ENCODE results near the gene USP33. TPM values are rescaled to one million over a fixed set of nuclear protein-coding genes. Genes with fewer than 3 reads are reported as not detected.
A peak's percentile ranks its signal among the peaks of the same experiment; 100 is the strongest.

USP33 gene
- total and polyA plus RNA-seq, 2 of the 13 experiments (the other 11 are each of a cell fraction or from before 2014, with no cell fraction given): 32.0 to 49.1 TPM

DNA sequence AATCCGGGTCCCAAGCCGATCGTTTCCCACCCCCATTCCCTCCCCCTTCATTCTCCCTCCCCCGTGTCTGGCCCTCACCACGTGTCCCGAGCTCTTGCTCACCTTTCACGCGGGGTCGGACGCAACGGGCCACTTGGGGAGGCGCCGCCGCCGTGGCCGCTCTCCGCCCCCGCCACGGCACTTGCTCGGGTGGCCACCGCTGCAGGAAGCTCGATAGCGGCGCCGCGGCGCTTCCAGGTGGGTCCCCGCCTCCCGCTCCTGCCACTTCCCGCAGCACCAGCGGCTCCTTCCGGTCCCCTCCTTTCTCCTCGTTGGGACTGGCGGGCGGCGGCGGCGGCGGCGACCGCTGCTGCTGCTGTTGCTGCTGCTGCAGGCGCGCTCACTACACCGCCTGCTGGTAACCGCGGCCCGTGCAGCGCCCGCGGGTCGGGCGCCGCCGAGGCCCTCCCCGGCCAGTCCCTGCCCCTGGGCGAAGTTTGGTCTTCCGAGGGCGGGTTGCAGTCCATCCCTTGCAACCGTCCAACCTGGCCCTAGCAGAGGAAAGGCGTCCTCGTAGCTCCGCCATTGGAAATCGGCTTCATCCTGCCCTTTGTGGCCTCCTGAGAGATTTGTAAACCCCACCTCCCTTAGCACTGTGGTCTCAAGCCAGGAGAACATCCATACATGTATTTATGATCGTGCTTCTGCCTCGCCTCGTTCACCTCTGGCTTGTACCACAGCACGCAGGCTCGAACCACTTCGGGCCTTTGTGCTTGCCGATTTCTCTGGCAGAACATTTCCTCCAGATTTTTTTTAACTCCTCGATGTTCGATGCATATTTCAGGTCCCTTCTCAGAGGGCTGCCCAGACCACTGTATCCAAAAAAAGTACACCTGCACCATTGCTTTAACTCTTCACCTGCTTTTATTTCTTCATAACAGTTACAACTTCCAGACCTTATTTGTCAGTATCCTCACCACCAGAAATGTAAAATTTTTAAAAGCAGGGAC lies 76.2 kb downstream of the USP33 start (continued):
- TF ChIP-seq ZNF678 (CRISPR knock-in tag; IDR thresholded peaks at IDR 0.05) (no peak), NFIC (IDR thresholded peaks at IDR 0.05; ENCODE audit: low read length) (no peak), GATA4 (IDR thresholded peaks at IDR 0.05; ENCODE audit: borderline replicate concordance, low read depth) (no peak), AGO2 (optimal IDR thresholded peaks at IDR 0.05; ENCODE audit: low read depth, low read length) (peak; percentile 89), ZNF20 (CRISPR knock-in tag; IDR thresholded peaks at IDR 0.05) (no peak), TBL1XR1 (IDR thresholded peaks at IDR 0.05; ENCODE audit: borderline replicate concordance, low read length, partially characterized antibody) (no peak), TAF15 (IDR thresholded peaks at IDR 0.05; ENCODE audit: low read depth, low read length, poor library complexity, severe bottlenecking) (peak; percentile 92), ZNF160 (CRISPR knock-in tag; IDR thresholded peaks at IDR 0.05) (peak; percentile 60), JDP2 (CRISPR knock-in tag; IDR thresholded peaks at IDR 0.05; ENCODE audit: borderline replicate concordance) (no peak), ZNF256 (CRISPR knock-in tag; conservative IDR thresholded peaks at IDR 0.05) (no peak), RNF2 (conservative IDR thresholded peaks at IDR 0.05; ENCODE audit: low read depth) (0 out of 2 replicates have a peak, but pooled peaks have one; percentile 35), SOX6 (IDR thresholded peaks at IDR 0.05) (no peak), SOX6 (CRISPR knock-in tag; IDR thresholded peaks at IDR 0.05) (no peak), RBM22 (optimal IDR thresholded peaks at IDR 0.05; ENCODE audit: low read length) (no peak), ZNF557 (CRISPR knock-in tag; IDR thresholded peaks at IDR 0.05) (no peak), ZNF746 (CRISPR knock-in tag; IDR thresholded peaks at IDR 0.05) (0 out of 2 replicates have a peak, but pooled peaks have one; percentile 35), KLF6 (CRISPR knock-in tag; IDR thresholded peaks at IDR 0.05) (no peak)
- TF ChIP-seq, protein P1, sequence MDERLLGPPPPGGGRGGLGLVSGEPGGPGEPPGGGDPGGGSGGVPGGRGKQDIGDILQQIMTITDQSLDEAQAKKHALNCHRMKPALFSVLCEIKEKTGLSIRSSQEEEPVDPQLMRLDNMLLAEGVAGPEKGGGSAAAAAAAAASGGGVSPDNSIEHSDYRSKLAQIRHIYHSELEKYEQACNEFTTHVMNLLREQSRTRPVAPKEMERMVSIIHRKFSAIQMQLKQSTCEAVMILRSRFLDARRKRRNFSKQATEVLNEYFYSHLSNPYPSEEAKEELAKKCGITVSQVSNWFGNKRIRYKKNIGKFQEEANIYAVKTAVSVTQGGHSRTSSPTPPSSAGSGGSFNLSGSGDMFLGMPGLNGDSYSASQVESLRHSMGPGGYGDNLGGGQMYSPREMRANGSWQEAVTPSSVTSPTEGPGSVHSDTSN (CRISPR knock-in tag; IDR thresholded peaks at IDR 0.05): no peak
- TF ChIP-seq, protein P2, sequence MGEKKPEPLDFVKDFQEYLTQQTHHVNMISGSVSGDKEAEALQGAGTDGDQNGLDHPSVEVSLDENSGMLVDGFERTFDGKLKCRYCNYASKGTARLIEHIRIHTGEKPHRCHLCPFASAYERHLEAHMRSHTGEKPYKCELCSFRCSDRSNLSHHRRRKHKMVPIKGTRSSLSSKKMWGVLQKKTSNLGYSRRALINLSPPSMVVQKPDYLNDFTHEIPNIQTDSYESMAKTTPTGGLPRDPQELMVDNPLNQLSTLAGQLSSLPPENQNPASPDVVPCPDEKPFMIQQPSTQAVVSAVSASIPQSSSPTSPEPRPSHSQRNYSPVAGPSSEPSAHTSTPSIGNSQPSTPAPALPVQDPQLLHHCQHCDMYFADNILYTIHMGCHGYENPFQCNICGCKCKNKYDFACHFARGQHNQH (CRISPR knock-in tag; IDR thresholded peaks at IDR 0.05): 0 out of 2 replicates have a peak, but pooled peaks have one; percentile 15
- TF ChIP-seq, protein P3, sequence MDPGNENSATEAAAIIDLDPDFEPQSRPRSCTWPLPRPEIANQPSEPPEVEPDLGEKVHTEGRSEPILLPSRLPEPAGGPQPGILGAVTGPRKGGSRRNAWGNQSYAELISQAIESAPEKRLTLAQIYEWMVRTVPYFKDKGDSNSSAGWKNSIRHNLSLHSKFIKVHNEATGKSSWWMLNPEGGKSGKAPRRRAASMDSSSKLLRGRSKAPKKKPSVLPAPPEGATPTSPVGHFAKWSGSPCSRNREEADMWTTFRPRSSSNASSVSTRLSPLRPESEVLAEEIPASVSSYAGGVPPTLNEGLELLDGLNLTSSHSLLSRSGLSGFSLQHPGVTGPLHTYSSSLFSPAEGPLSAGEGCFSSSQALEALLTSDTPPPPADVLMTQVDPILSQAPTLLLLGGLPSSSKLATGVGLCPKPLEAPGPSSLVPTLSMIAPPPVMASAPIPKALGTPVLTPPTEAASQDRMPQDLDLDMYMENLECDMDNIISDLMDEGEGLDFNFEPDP (CRISPR knock-in tag; conservative IDR thresholded peaks at IDR 0.05): no peak
- TF ChIP-seq, protein P4, sequence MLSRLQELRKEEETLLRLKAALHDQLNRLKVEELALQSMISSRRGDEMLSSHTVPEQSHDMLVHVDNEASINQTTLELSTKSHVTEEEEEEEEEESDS (CRISPR knock-in tag; IDR thresholded peaks at IDR 0.05; ENCODE audit: borderline replicate concordance): no peak
- TF ChIP-seq, protein P5, sequence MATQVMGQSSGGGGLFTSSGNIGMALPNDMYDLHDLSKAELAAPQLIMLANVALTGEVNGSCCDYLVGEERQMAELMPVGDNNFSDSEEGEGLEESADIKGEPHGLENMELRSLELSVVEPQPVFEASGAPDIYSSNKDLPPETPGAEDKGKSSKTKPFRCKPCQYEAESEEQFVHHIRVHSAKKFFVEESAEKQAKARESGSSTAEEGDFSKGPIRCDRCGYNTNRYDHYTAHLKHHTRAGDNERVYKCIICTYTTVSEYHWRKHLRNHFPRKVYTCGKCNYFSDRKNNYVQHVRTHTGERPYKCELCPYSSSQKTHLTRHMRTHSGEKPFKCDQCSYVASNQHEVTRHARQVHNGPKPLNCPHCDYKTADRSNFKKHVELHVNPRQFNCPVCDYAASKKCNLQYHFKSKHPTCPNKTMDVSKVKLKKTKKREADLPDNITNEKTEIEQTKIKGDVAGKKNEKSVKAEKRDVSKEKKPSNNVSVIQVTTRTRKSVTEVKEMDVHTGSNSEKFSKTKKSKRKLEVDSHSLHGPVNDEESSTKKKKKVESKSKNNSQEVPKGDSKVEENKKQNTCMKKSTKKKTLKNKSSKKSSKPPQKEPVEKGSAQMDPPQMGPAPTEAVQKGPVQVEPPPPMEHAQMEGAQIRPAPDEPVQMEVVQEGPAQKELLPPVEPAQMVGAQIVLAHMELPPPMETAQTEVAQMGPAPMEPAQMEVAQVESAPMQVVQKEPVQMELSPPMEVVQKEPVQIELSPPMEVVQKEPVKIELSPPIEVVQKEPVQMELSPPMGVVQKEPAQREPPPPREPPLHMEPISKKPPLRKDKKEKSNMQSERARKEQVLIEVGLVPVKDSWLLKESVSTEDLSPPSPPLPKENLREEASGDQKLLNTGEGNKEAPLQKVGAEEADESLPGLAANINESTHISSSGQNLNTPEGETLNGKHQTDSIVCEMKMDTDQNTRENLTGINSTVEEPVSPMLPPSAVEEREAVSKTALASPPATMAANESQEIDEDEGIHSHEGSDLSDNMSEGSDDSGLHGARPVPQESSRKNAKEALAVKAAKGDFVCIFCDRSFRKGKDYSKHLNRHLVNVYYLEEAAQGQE (IDR thresholded peaks at IDR 0.05; ENCODE audit: borderline replicate concordance in 1 of 2, low read depth in 1 of 2, low read length in 2 of 2): no peak
